ENCODE results near the gene GPR171.

GRCh38 chr3:151216641-151217607, 13.9 kb upstream of the GPR171 start:
- TF ChIP-seq CTCF (conservative IDR thresholded peaks at IDR 0.05) (no peak), EZH2 (IDR thresholded peaks at IDR 0.05; ENCODE audit: low read depth) (no peak)
